ENCODE data around the gene CTH. TPM values are rescaled to one million over a fixed set of nuclear protein-coding genes. Genes with fewer than 3 reads are reported as not detected.
"Not testable (repeated sequence)": the region's sequence is repeated elsewhere in the genome, so short reads cannot be mapped to it uniquely, and the experiment has no call there.

CTH gene
- total RNA-seq, 1 donor from 2014 or later: 0.90 TPM

DNA sequence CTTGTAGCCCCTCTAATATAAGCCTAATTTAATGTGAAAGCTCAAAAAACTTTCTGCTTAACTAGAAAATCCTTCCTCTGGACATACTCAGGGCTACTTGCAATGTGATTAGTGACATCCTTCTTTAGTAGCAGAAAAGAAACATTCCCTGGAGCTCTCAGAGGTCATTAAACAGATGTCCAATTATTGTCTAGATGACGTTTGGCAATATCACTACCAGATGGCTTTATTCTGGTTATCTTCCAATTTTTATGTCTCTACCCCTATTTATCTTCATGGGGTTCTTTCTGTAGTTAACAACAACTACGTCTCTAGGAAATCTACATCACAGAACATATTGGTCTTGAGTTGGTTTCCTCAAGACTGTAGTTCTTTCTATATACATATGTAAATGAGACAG is 44.2 kb downstream of the CTH start:
- DNase-seq (ENCODE audit: low read depth in 2 of 2): no peak

DNA sequence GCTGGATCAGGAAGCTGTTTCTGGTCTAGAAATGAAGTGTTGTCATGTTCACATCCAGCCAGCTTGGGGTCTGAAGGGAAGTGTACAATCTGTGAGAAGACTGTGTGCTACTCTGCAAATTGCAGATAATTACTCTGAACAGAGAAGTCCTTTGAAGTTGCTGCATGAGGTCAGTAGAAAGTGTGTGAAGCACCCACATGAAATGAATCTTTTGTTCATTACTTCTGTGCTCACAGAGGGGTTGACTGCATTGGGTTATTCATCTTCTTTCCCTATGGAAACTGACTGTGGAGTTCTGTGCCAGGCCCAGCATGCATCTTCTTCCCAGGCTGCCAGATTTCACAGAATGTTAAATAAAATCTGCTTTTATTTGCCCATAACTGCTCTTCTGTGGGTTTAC is 47.1 kb downstream of the CTH start:
- no peak for DNase-seq (ENCODE audit: low read depth in 2 of 2)

DNA sequence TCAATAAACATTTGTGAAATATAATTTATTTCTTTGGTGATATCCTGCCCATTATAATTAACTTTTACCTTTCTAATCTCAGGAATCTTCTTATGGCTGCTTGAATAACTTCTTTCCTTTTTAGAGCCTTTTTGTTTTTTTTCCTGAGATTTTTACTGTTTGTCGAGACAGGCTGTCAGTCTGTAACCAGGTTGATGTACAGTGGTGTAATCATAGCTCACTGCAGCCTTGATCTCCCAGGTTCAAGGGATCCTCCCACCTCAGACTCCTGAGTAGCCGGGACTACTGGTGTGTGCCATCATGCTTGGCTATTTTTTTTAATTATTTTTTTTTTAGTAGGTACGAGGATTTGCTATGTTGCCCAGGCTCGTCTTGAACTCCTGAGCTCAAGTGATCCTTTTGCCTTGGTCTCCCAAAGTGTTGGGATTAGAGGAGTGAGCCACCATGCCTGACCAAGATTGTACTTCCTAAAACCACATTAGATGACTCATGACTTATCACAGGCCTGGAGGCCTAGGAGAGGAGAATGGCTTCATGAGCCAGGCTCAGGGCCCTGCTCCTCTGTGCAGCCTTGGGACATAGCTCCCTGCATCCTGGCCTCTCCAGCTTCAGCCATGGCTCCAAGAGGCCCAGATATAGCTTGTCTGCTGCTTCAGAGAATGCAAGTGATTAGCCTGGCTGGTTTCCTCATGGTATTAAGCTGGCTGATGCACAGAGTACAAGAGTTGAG is 48.6 kb downstream of the CTH start:
- no peak for DNase-seq (ENCODE audit: low read depth in 2 of 2)

DNA sequence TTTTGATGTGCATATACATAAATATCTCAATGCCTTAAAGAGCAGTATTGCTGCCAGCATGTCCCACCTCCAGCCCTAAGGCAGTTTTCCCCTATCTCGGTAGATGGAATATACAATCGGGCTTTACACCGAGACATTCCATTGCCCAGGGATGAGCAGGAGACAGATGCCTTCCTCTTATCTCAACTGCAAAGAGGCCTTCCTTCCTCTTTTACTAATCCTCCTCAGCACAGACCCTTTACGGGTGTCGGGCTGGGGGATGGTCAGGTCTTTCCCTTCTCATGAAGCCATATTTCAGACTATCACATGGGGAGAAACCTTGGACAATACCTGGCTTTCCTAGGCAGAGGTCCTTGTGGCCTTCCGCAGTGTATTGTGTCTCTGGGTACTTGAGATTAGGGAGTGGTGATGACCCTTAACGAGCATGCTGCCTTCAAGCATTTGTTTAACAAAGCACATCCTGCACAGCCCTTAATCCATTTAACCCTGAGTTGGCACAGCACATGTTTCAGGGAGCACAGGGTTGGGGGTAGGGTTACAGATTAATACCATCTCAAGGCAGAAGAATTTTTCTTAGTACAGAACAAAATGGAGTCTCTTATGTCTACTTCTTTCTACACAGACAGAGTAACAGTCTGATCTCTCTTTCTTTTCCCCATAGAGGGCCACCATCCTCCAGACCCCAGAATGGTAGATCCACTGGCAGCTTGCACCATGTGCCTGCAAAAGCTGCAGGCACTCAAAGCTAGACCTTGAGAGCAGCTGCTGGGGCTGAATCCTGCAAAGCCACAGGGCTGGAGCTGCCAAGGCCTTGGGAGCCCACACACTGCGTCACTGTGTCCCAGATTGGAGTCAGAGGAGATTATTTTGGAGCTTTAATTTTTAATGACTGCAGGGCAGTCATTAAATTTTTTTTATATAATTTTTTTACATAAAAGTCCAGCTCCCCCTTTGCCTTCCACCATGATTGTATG is 50.0 kb downstream of the CTH start:
- not testable (repeated sequence) for DNase-seq (ENCODE audit: low read depth in 2 of 2)

DNA sequence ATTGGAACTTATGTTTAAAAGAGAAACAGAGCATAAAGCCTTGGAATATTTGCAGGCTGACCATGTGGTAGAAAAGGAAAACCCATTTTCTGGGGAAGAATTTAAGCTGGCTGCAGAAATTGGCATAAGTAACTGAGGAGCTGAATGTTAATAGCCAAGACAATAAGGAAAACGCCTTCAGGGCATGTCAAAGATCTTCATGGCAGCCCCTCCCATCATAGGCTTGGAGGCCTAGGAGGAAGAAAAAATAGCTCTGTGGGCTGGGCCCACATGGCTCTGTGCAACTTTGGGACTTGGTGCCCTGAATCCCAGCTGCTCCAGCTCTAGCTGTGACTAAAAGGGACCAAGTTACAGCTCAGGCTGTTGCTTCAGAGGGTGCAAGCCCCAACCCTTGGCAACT is 51.5 kb downstream of the CTH start:
- DNase-seq (ENCODE audit: low read depth in 2 of 2): no peak

DNA sequence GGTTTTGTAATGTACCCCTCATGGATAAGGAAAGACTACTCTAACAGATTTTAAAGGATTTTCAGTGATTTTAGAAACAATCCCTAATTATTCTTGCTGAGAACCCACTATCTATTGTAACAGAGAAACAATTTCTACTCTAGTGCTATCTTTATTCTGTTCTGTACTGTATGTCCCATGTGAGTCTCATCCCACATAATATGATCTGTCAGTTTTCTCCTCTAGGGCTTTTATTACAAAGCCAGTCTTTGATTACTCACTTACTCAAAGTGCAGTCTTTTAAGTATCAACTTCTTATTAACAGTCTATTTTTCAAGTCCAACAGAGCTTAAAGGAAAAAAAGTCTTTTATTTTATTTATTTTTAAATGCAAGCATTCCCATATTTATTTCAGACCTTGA is 54.8 kb downstream of the CTH start:
- DNase-seq (ENCODE audit: low read depth in 2 of 2): no peak

DNA sequence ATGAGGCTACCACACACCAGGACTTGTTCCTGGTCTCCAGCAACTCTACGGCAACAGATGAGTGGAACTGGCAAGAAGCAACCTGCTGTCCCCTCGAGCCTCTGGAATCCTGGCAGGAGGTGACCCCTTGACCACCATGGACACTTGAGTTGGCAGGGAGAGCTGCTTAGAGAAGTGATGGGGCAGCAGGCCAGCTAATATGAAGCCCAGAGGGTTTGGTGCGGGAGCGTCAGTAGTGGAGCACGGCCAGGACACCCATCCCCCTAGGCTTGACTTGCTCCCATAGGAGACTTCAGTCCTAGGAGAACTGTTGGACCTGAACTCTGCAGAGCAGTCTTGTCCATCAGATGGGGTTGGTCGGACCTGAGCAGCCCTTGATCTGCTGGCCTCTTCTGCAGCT is 56.5 kb downstream of the CTH start:
- no peak for DNase-seq (ENCODE audit: low read depth in 2 of 2)

DNA sequence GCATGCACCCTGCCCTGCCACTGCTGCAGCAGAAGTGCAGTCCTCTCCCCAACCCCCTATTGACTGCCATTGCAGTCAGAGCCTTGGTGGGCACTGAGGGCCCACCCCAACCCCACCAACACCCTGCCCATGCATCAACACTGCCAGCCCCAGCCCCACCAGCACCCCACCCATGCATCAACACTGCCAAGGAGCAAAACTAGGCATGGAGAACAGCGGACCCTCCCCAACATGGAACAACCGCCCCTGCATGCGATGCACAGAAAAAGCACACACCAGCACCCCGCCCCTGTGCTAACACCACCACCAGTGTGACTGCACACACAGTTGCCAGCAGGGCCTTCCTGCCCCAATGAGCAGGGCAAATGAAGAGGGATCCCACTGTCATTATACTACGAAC is 57.1 kb downstream of the CTH start:
- DNase-seq (ENCODE audit: low read depth in 2 of 2): no peak

DNA sequence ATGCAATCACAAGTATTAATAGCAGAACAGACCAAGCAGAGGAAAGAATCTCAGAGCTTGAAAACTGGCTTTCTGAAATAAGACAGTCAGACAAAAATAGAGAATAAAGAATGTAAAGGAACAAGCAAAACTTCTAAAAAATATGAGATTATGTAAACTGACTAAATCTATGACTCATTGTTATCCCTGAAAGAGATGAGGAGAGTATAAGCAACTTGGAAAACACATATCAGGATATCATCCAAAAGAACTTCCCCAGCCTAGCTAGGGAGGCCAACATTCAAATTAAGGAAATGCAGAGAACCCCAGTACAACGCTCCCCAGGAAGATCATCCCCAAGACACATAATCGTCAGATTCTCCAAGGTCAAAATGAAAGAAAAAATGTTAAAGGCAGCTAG is 58.1 kb downstream of the CTH start:
- not testable (repeated sequence) for DNase-seq (ENCODE audit: low read depth in 2 of 2)

DNA sequence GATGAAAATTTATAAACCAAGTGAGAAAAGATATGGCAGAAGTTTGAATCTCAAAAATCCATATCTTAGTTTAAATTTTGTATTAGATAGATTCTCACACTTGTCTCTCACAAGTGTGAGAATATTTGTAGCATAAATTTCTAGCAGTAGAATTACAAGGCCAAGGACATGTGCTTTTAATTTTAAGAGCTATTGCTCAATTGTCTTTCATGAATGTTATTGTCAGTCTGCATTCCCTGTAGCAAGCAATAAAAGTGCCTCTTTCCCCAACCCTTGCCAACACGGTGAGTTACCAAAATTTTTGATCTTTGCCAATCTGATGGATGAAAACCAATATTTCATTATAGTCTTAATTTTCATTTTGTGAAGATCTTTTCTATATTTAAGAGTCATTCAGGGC is 64.0 kb downstream of the CTH start:
- no peak for DNase-seq (ENCODE audit: low read depth in 2 of 2)

DNA sequence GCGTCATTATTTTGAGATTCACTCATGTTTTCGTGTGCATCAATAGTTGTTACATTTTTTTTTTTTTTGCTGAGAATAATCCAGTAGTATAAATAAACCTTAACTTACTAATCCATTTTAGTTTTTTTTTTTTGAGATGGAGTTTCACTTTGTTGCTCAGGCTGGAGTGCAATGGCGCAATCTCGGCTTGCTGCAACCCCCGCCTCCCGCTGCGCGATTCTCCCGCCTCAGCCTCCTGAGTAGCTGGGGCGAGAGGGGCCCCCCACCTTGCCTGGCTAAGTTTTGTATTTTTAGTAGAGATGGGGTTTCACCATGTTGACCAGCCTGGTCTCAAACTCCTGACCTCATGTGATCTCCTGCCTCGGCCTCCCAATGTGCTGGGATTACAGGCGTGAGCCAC is 66.0 kb downstream of the CTH start:
- DNase-seq (ENCODE audit: low read depth in 2 of 2): no peak

DNA sequence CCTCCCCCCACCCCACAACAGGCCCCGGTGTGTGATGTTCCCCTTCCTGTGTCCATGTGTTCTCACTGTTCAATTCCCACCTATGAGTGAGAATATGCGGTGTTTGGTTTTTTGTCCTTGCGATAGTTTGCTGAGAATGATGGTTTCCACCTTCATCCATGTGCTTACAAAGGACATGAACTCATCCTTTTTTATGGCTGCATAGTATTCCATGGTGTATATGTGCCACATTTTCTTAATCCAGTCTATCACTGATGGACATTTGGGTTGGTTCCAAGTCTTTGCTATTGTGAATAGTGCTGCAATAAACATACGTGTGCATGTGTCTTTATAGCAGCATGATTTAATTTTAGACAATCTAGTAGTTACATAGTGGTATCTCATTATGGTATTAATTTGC is 66.8 kb downstream of the CTH start:
- not testable (repeated sequence) for DNase-seq (ENCODE audit: low read depth in 2 of 2)

DNA sequence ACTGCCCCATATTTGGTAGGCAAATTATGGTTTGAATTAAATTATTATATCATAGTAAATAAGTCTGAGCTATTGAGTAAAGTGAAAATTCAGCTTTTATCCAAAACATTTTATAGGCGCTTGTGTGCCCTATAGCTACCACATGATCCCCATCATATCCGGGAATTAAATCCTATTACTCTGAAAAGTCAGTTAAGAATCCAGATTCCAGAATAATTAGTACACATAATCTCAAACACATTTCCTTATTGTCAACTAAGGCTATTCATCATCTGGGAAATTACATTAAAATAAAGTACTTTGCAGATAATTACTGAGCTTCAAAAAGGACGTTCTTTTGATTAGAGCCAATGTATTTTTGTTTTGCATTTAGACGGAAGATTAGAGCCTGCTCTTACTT is 72.3 kb downstream of the CTH start:
- DNase-seq (ENCODE audit: low read depth in 2 of 2): no peak

DNA sequence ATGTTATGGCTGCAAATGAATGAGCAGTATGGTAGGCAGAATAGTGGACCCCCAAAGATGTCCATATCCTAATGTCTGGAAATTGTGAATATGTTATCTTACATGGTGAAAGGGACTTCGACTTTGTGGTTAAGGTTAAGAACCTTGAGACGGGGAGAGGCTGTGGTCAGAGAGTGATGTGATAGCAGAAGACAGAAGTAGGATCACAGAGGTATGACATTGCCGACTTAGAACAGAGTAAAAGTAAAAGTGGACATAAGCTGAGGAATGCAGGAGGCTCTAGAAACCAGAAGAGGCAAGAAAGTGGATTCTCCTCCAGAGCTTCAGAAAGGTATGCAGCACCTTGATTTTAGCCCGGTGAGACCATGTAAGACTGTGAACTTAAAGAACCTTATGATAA is 74.6 kb downstream of the CTH start:
- no peak for DNase-seq (ENCODE audit: low read depth in 2 of 2)

DNA sequence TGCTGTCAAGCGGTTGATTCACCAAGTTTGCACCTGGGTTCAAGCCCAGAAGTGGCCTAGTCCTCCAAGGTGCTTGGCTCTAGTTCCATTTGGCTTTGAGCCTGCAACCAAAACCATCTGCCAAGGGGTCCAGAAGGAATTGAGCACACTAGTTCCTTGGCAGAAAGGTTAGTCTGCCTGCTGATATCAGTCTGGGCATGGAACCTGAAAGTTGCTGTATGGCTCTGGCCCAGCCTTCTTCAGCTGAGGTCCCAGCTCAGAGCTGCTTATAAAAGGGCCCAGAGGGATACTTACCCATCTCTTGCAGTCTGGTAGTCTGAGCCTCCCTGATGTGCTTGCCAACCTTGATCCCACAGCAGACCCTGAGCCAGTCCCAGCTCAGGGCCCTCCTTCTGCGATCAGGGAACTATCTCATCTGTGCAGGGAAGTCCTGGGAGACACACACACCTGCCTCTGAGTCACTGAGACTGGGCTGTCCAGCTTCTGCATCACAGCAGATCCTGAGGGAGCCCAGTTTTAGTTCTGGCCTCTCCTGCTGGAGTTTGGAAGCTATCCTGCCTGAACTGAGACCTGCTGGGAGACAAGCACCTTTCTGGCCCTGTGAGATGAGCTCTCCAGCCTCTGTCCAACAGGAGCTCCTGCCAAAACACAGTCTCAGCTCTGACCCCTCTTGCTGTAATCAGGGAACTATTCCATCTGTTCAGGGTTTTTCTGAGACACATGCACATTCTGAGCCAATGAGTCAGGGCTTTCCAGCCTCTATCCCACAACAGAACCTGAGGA is 75.8 kb downstream of the CTH start:
- no peak for DNase-seq (ENCODE audit: low read depth in 2 of 2)

DNA sequence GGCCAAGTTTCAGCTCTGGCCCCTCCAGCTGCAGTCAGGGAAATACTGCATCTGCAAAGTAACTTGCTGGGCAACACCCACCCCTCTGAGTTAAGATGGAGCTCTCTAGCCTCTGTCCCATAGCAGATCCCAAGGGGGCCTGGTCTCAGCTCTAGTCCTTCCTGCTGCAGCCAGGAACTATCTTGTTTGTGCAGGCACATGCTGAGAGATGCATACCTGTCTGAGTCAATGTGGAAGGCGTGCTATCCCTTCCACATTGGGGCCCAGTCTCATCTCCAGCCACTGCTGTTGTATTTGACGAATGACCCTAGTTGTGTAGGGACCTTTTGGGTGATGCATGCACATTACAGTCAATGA is 76.4 kb downstream of the CTH start:
- DNase-seq (ENCODE audit: low read depth in 2 of 2): no peak

DNA sequence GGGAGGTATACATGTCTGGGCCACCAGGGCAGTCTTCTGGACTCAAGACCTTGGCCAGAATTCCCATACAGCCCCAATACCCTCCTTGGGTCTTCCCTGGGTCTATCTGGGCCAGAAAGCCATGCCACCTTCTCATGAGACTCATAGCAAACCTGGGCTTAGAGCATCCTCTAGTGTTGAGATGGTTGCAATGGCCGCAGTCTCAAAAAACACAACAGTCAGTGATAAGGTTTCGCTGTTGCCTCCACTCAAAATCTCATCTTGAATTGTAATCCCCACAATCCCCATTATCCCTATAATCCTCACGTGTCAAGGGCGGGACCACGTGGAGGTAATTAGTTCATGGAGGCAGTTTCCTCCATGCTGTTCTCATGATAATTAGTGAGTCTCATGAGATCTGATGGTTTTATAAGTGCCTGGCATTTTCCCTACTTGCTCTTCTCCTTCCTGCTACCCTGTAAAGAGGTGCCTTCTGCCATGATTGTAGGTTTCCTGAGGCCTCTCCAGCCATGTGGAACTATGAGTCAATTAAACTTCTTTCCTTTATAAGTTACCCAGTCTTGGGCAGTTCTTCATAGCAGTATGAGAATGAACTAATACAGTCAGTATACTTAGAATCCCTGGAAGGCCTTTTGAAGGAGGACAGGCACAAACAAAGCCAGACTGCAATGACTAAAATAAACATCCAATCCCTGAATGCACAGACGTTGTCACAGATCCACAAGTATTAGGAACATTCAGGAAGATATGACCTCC is 77.0 kb downstream of the CTH start:
- DNase-seq (ENCODE audit: low read depth in 2 of 2): peak; percentile 15 to 58

Measured in dermis microvascular lymphatic vessel endothelial cell (primary cell).